ENCODE measurements around the gene FBXW8.

DNA sequence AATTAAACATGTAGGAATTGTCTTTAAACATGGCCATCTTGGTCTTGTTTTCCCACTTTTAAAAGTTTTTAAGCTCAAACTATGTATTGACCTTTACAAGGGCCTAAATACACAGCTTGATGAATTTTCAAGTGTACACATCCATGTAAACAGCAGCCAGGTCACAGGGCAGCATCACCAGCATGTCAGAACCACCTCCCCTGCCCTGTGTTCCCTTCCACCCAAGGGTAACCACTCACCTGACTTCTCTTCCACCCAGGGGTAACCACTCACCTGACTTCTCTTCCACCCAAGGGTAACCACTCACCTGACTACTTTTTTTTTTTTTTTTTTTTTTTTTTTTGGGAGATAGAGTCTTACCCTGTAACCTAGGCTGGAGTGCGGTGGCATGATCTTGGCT, 4.6 kb downstream of the FBXW8 start:
- TF ChIP-seq, protein P1, sequence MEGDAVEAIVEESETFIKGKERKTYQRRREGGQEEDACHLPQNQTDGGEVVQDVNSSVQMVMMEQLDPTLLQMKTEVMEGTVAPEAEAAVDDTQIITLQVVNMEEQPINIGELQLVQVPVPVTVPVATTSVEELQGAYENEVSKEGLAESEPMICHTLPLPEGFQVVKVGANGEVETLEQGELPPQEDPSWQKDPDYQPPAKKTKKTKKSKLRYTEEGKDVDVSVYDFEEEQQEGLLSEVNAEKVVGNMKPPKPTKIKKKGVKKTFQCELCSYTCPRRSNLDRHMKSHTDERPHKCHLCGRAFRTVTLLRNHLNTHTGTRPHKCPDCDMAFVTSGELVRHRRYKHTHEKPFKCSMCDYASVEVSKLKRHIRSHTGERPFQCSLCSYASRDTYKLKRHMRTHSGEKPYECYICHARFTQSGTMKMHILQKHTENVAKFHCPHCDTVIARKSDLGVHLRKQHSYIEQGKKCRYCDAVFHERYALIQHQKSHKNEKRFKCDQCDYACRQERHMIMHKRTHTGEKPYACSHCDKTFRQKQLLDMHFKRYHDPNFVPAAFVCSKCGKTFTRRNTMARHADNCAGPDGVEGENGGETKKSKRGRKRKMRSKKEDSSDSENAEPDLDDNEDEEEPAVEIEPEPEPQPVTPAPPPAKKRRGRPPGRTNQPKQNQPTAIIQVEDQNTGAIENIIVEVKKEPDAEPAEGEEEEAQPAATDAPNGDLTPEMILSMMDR (optimal IDR thresholded peaks at IDR 0.05 in 1 of 3, IDR thresholded peaks at IDR 0.05 in 1 of 3, conservative IDR thresholded peaks at IDR 0.05 in 1 of 3; ENCODE audit: extremely low read depth in 1 of 3, insufficient read depth in 2 of 3, low read length in 3 of 3), result no peak
- TF ChIP-seq EZH2 (IDR thresholded peaks at IDR 0.05; ENCODE audit: low read length), result no peak

All from keratinocyte (primary cell).